Kidney (tissue), 14 donors: ENCODE measurements around the gene TBC1D24. TPM values are rescaled to one million over a fixed set of nuclear protein-coding genes. Genes with fewer than 3 reads are reported as not detected.

Source experiments
- DNase-seq, 5 donors: peaks; one replicate each; pipeline ENCODE4 v3.0.0-alpha.2; 2013 to 2020
- FAIRE-seq: peaks from 2 replicates; lab custom pipeline; 2012; peaks lifted over from hg19 to GRCh38; lab: Jason Lieb, UNC
- H3K27ac ChIP-seq, 2 donors: one replicate each; pipeline ENCODE4 v1.7.0; 2013; ENCODE audit warnings: low read depth in 2 of 2, low read length in 2 of 2, inconsistent platforms in 1 of 2
- H3K27me3 ChIP-seq: one replicate; pipeline ENCODE4 v1.7.1; 2013; ENCODE audit warnings: low read length, inconsistent platforms; ENCODE audit not compliant: control insufficient read depth, insufficient read depth
- H3K36me3 ChIP-seq, 3 donors: one replicate each; pipeline versions ENCODE4 v1.7.0 to v1.7.1; 2013; ENCODE audit warnings: low read length in 3 of 3, control low read depth in 1 of 3, inconsistent platforms in 1 of 3; ENCODE audit not compliant: insufficient read depth in 3 of 3, control insufficient read depth in 2 of 3
- H3K4me1 ChIP-seq, 3 donors: one replicate each; pipeline versions ENCODE4 v1.7.0 to v1.7.1; 2013; ENCODE audit warnings: low read length in 3 of 3, inconsistent platforms in 1 of 3, low read depth in 1 of 3; ENCODE audit not compliant: control insufficient read depth in 2 of 3, insufficient read depth in 2 of 3
- H3K4me3 ChIP-seq, 3 donors: one replicate each; pipeline versions ENCODE4 v1.7.0 to v1.8.1; 2013; ENCODE audit warnings: low read length in 3 of 3, control low read depth in 1 of 3, inconsistent platforms in 1 of 3
- H3K9ac ChIP-seq, 3 donors: one replicate each; pipeline versions ENCODE4 v1.7.0 to v1.7.1; 2013; ENCODE audit warnings: low read length in 3 of 3, control low read depth in 1 of 3, inconsistent platforms in 1 of 3
- H3K9me3 ChIP-seq, 3 donors: one replicate each; pipeline versions ENCODE4 v1.7.0 to v1.7.1; 2013; ENCODE audit warnings: low read length in 3 of 3, control low read depth in 1 of 3, inconsistent platforms in 1 of 3; ENCODE audit not compliant: control insufficient read depth in 2 of 3, insufficient read depth in 1 of 3
- intact Hi-C: fragments of 100-400 bp; cut with DNase I; formaldehyde crosslinking; loops from one replicate; pipeline ENCODE4 v1.11.1; 2022
- polyA plus RNA-seq: library from polyadenylated mRNA; stranded (reverse); fragments of 350-450 nt; fragmentation: Illumina TruSeq; extraction: RNeasy Lipid Tissue Mini Kit (QIAGEN cat#74804); gene quantifications from one replicate; pipeline ENCODE4 v1.2.3, GENCODE V29; 2014; ENCODE audit warnings: low read depth, low replicate concordance; ENCODE audit not compliant: insufficient read depth
- total RNA-seq: library from RNA; stranded (reverse); fragmentation: NEBNext Ultra II Directional; extraction: Animal tissue kit (Norgen Biotek cat#: 25700); gene quantifications from one replicate; pipeline ENCODE4 v1.2.1, GENCODE V29; 2021
- TF ChIP-seq, protein P1 (sequence below): IDR thresholded peaks from 3 replicates; pipeline ENCODE4 v1.5.1; 2012; ENCODE audit warnings: mild to moderate bottlenecking, moderate library complexity, borderline replicate concordance; ENCODE audit not compliant: insufficient read depth; ENCODE audit errors: extremely low read depth
- donor health status: control.
- donor health status: control.
- donor health status: control.
- donor health status: control.
- donor health status: control.
- donor health status: DM: yes; HTN: yes; CAD: no.
- donor health status: Normal renal cell carcinoma (clear cell type).

The TBC1D24 gene
- total and polyA plus RNA-seq, 2 donors from 2014 or later: 23.9 to 25.7 TPM

DNA sequence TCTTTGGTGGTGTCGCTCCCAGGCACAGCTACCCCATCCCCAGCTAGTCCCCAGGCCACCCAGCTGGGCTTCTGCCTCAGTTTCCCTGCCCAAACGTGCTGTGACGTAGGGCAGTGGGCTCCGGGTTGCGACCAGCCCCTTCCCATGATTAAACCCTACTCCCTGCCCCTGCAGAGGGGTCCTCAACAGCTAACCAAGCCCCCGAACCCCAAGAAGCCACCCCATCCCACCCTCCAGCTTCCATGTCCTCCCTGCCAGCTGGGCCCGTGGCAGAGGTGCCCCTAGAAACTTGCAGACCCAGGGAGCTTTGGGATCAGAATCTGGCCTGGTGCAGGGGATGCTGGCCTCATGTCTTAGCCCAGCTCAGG, 4.7 kb upstream of the TBC1D24 start:
- Histone ChIP-seq H3K9ac (no peak overlapping the region), H3K27ac (no peak overlapping the region), H3K27me3 (no peaks in the 10 kb centered on the region), H3K4me3 (no peak overlapping the region), H3K9me3 (no peaks in the 10 kb centered on the region), H3K4me1 (peaks cover 0 to 30% (median 0%) of the 10 kb centered on the region in 3 donors), H3K36me3 (no peaks in the 10 kb centered on the region)
- TF ChIP-seq, protein P1, sequence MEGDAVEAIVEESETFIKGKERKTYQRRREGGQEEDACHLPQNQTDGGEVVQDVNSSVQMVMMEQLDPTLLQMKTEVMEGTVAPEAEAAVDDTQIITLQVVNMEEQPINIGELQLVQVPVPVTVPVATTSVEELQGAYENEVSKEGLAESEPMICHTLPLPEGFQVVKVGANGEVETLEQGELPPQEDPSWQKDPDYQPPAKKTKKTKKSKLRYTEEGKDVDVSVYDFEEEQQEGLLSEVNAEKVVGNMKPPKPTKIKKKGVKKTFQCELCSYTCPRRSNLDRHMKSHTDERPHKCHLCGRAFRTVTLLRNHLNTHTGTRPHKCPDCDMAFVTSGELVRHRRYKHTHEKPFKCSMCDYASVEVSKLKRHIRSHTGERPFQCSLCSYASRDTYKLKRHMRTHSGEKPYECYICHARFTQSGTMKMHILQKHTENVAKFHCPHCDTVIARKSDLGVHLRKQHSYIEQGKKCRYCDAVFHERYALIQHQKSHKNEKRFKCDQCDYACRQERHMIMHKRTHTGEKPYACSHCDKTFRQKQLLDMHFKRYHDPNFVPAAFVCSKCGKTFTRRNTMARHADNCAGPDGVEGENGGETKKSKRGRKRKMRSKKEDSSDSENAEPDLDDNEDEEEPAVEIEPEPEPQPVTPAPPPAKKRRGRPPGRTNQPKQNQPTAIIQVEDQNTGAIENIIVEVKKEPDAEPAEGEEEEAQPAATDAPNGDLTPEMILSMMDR: no peak
- FAIRE-seq (no peak), DNase-seq (no peak)
- intact Hi-C loops: no loop called here

DNA sequence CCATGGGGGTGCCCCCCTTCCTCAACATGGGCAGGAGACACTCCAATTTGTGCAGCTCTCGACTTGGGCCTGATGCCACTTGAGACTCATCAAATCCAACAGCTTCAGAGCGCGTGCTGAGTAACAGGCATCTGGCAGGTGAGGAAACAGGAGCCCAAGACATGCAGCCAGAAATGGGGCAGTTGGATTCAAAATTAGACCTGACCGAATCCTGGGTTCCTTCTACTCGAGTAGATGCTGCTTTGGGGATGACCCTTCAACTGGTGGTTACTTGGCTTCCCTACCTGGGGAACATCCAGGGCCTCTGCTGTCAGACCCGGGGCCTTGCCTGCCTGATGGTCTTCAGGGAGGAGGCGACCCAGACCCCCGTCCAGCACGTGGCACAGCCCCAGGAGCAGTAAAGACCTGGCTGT, 4.3 kb upstream of the TBC1D24 start:
- intact Hi-C loops: no loop called here
- FAIRE-seq (no peak), DNase-seq (no peak)
- TF ChIP-seq, protein P1: no peak
- Histone ChIP-seq H3K9me3 (no peaks in the 10 kb centered on the region), H3K27me3 (no peaks in the 10 kb centered on the region), H3K4me3 (no peak overlapping the region), H3K9ac (no peak overlapping the region), H3K4me1 (peaks cover 0 to 31% (median 0%) of the 10 kb centered on the region in 3 donors), H3K27ac (no peak overlapping the region), H3K36me3 (no peaks in the 10 kb centered on the region)

DNA sequence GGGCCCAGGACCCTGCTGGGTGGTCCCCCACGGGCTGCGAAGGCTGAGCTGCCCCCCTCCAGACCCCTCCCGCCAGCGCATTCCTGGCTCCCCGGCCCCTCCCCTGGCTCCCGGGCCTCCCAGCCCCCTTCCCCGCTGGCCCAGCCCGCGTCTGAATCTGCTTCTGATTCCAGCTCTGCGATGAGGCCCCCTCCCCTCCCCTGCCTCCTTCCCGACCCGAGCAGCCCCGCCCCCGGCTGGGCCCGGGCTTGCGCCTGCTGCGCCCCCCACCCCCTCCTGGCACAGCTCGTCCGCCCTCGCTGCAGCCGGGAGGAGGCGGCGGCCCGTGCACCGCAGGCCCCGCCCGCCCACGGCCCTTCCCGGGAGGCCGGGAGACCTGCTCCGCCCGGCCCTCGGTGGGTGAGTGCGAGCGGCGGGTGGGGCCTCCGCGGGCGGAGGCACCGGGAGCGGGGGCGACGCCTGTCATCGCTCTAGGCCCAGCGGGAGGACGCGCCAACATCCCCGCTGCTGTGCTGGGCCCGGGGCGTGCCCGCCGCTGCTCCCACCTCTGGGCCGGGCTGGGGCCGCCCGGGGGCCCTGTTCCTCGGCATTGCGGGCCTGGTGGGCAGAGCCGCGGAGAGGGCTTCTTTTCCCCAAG, 3.8 kb upstream of the TBC1D24 start, which contains the start of gene NTN3:
Gene NTN3 (plus strand): TSS at position 282 of the 637 bp plus-strand sequence. CDS start 405 bp downstream, outside the sequence.
- TF ChIP-seq, protein P1: no peak
- Histone ChIP-seq H3K4me3 (no peak within 1 kb of the TSS), H3K4me1 (peaks cover 0 to 36% (median 0%) of the 10 kb centered on the region in 3 donors), H3K27ac (no peak within 1 kb of the TSS), H3K9me3 (no peaks in the 10 kb centered on the region), H3K27me3 (no peaks in the 10 kb centered on the region), H3K36me3 (no peaks in the 10 kb centered on the region), H3K9ac (no peak within 1 kb of the TSS)
- DNase-seq (peak in 4 of 5 donors; percentile 83 to 93 (median 89)), FAIRE-seq (no peak)
- intact Hi-C loops: no loop called here
